Stomach (tissue), 4 donors: ENCODE data around the gene DHRS1.

Experiments
- CTCF ChIP-seq, 7 experiments: fragments of 450-650 bp in 4 of 7; fragments of 200-600 bp in 3 of 7; sonication (generic) in 3 of 7; IDR thresholded peaks; one replicate each; pipeline ENCODE4 v1.5.1; 2016 to 2019; ENCODE audit warnings: antibody characterized with exemption in 7 of 7, control low read depth in 2 of 7, mild to moderate bottlenecking in 1 of 7
- POLR2A ChIP-seq, 4 donors: fragments of 450-650 bp; IDR thresholded peaks; one replicate each; pipeline ENCODE4 v1.6.1; 2016; ENCODE audit warnings: antibody characterized with exemption in 4 of 4, control low read depth in 2 of 4, mild to moderate bottlenecking in 1 of 4, moderate library complexity in 1 of 4

GRCh38 chr14:24330973-24331674 lies 31.5 kb upstream of the DHRS1 start:
- TF ChIP-seq CTCF (IDR thresholded peaks at IDR 0.05) (no peak), POLR2A (IDR thresholded peaks at IDR 0.05) (no peak)
